GM21528 (cell line): ENCODE results near the gene GUCY1A1.

Experiments
- ATAC-seq: cut with Tn5 transposase; IDR thresholded peaks from one replicate; pipeline ENCODE4 v1.9.1; 2021; ENCODE audit warnings: mild to moderate bottlenecking, moderate library complexity; ENCODE audit not compliant: unreplicated experiment, low FRiP score

Gene GUCY1A1

DNA sequence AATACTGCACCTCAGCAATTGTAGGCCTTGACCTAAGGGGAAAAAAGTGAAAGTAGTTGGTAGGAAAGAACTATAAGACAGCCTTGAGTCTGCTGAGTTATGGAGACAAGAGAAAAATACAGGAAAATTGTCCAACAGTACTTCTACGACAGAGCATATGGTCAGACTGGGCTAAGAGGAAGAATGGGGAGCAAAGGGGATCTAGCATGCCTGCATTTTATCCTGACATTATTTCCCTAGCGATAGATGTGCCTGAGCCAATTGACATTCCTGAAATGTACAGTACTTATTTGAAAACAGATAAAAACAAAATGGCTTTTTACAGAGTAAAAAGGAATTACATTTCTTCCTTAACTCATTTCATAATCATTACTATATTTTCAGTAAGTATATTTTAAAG lies 22.2 kb downstream of the GUCY1A1 start:
- no peak for ATAC-seq

DNA sequence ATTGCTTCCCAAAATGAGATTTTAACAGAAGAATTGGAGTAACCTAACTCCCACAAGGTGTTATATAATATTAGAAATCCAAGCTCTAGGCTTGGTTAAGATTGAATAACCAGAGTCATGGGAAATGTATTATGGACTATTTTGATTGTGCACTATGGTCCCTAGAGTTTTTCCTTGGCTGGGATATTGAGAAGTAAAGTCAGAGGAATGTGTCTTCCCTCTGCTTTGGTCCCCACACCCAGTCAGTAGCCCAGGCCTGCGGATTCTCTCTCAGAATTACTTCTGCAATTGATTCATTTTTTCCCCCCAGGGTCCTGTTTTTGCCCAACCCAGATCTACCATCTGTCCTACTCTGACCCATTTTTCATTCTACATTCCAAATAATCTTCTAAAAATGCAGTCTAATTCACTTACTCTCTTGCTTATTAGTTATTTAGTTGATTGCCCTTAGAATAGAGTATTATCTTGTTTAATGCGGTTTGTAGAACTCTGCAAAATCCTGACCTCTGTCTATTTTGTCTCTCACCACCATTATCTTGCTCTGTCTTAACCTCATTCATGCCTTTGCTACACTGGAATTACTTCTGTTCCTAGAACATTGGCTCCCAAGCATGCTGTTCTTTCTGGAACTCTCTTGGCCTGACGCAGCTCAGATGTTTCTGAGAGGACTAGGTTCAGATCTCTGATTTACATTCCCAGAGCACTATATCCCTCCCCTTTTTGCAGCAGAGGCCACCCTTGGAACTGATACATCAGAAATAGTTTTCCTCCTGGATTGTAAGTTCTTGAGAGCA lies 23.6 kb downstream of the GUCY1A1 start:
- ATAC-seq = no peak

- ATAC-seq = no peak
These were observed 25.7 kb downstream of the GUCY1A1 start for GRCh38 chr4:155692361-155692760.

DNA sequence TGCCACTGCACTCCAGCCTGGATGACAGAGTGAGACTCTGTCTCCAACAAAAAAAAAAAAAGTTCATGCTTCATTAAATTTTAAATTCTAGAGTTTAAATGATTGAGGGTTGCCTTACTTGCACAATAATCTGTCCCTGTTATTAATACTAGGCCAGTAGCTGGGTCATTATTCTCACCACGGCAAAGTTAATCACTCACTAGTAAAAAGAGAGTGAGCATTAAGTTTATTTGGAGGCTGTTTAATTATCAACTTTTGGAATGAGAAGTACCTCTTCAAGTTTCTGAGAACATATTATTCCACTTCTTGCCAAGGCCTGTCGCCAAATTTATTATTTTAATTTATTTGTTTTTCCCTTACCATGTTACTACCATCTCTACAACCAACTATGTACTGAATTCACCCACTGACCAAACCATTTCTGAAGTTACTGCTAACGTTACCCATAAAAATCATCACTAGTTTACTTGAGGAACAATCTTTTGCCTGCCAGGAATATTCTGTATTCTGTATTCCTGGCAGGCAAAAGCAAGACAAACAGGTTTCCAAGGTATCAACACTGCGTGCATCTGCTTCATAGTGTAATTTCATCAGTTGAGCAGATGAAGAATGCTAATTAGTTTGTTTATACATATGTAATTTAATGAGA lies 26.5 kb downstream of the GUCY1A1 start:
- no peak for ATAC-seq

GRCh38 chr4:155694100-155694785 lies 27.6 kb downstream of the GUCY1A1 start:
- ATAC-seq = no peak

GRCh38 chr4:155696226-155696625 lies 29.6 kb downstream of the GUCY1A1 start:
- no peak for ATAC-seq

DNA sequence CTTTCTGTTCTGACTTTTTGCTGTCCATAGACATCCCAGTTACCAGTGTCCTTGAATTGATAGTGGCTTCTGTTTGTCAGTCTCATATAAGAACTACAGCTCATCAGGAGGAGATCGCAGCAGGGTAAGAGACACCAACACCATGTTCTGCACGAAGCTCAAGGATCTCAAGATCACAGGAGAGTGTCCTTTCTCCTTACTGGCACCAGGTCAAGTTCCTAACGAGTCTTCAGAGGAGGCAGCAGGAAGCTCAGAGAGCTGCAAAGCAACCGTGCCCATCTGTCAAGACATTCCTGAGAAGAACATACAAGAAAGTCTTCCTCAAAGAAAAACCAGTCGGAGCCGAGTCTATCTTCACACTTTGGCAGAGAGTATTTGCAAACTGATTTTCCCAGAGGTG lies 30.1 kb downstream of the GUCY1A1 start:
- no peak for ATAC-seq

DNA sequence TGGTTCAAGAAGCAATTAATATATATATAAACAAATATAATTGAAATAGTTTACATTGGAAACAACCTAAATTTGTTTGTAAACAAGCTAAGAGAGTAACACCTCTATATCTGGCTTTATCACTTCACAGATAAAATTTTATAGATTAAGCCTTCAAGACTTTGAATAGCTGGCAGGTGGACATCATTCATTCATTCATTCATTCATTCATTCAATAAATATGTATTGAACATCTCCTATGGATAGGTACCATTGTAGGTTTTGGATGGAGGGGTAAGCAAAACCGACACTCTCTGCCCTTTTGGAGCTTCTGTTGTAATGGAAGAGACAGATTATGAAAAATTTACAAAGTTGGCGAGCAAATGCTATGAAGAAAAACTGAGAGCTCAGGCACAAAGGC lies 35.2 kb downstream of the GUCY1A1 start:
- no peak for ATAC-seq

DNA sequence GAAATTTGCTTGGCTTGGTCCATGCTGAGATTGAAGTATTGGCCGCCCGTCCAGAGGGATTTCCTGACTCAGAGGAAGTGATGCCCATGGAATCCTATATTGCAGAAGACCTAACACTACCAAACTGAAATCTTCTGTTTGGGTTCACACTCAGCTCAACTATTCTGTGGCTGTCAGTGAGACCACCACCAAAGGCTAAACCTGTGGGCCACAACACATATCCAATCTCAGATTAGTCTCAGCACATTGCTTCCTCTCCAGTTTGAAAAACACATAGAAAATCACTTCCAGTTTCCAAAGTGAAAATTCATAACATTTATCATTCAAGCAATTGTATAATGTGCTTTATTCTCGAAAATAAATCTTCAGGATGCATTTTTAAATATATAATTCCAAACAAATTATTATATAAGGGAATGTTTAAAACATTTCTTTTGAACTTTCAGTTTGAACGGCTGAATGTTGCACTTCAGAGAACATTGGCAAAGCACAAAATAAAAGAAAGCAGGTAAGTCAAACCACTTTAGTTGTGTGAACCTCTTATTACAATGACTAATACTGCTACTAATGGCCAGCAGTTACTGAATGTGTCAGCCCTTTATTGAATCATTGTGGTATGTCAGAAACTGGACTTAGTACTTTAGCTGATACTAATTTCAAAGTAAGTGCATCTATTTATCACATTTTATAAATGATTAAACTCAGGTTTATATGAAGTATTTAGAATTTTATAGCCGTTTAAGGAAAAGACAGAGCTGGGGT lies 37.0 kb downstream of the GUCY1A1 start:
- ATAC-seq = no peak

DNA sequence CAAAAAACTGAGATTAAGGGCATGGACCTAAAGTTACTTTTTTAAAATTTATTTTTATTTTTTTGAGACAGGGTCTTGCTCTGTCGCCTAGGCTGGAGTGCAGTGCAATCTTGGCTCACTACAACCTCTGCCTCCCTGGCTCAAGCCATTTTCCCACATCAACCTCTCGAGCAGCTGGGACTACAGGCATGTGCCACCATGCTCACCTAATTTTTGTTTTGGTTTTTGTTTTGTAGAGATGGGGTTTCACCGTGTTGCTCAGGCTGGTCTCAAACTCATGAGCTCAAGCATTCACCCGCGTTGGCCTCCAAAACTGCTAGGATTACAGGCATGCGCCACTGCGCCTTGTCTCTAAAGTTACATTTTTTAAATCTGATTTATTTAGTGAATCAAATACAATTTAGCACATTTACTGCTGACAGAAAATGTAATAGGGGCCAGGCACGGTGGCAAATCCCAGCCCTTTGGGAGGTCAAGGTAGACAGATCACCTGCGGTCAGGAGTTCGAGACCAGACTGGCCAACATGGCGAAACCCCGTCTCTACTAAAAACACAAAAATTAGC lies 38.3 kb downstream of the GUCY1A1 start:
- ATAC-seq = no peak

- no peak for ATAC-seq
These were observed 39.0 kb downstream of the GUCY1A1 start for GRCh38 chr4:155705664-155706063.

- ATAC-seq = no peak
These were observed 39.5 kb downstream of the GUCY1A1 start for GRCh38 chr4:155706147-155706546.

DNA sequence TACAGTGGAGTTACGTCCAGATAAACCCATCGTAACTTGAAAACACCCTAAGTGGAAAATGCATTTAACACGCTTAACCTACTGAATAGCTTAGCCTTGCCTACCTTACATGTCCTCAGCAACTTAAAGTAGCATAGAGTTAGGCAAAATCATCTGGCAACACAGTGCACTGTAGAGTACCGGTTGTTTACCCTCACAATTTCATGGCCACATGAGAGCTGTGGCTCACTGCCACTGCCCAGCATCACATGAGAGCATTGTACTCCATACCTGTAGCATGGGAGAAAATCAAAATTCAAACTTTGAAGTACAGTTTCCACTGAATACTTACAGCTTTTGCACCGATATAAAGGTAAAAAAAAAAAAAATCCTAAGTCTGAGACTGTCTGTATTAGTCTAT lies 40.6 kb downstream of the GUCY1A1 start:
- ATAC-seq = no peak

GRCh38 chr4:155708782-155709181 lies 42.1 kb downstream of the GUCY1A1 start:
- ATAC-seq = no peak

DNA sequence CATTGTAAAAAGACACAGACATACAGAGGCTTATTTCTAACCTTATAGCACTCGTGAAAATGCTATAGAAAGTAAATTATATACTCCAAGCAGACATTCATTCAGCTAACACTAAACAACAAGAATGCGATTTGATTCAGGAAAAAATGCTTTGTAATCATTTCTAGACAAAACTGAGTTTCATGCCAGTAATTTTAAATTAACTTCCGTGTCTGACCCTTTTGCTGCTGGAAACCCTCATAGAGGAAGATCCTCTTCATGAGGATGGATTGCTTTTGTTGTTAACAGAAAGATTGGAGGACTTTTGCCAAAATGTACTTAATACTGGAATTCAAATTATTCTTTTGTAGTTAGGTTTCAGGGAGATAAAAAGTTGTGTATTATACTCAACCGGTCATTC lies 43.3 kb downstream of the GUCY1A1 start:
- no peak for ATAC-seq

- no peak for ATAC-seq
These were observed 44.9 kb downstream of the GUCY1A1 start for GRCh38 chr4:155711556-155711955.

DNA sequence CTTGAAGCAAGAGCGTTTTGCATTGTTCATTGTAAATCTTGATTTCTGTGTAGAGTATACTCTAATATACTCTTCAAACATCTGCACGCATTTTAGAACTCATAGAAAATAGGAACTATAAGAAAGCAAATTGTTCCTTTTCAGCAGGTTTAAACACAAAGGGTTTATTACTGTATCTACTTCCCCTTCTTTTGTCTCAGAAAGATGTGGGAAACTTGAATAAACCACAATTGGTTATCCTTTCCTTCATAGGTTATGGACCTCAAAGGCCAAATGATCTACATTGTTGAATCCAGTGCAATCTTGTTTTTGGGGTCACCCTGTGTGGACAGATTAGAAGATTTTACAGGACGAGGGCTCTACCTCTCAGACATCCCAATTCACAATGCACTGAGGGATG lies 46.2 kb downstream of the GUCY1A1 start:
- no peak for ATAC-seq

DNA sequence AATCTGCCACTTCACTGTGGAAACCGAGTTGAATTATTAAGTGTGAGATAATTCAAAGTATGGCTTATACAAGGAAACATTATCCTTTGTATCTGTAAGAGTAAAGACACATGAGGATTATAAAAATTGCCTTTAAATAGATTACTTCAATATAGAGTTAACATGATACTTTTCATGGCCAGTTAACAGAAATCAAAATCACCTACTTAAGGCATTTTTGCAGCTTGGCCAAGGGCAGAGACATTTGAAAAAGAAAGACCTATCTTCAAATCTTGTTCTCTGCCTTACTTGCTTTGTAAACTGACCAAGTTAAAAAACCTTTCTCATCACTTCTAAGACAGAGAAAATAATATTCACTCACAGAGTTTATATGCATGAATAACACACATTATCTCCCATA lies 47.3 kb downstream of the GUCY1A1 start:
- ATAC-seq = no peak

DNA sequence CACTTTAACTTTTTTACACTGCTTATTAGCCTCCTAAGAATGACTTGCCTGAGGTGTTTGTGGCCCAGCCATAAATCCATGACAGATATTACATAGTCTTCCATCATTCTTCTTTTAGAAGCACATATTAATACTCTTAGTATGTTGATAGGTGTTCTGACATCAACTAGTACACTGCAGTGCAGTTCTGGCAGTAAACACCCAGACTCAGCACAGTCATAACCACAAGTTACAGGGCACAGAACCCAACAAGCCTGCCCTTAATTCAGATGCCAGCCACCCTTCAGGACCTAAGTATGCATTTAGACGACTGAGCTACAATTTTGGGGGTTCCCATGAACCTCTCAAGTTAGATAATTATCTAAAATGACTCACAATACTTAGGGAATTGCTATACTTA lies 55.7 kb downstream of the GUCY1A1 start:
- ATAC-seq = no peak

DNA sequence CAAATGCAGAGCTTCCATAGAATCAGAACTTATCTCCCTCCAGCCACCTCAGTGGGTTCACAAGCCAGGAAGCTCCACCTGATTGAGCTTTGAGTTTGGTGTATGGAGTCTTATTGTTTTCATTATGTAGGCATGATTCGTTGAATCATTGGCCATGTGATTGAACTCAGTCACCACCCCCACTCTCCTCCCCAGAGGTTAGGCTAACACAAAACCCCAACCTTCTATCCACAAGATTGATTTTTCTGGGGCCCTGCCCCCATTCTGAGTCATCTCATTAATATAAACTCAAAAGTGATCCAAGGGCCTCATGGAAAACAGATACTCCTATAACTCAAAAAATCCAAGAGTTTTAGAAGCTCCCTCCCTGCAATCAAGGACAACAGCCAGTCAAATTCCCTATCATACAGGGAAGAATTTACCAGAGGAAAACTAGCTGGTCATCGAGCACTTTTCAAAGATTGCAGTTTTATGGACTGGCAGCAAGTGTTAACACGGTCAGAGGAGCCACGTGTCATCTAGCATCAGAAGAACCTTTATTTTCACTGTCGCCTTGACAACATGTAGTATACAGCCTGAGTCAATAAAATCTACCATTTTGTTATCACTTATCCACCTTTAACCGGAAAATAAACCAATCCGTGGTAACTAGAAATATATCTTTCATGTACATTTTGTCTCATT lies 56.3 kb downstream of the GUCY1A1 start:
- no peak for ATAC-seq
